HL-60 (cell line): Measurements from ENCODE around the gene KAT6B.
A peak's percentile ranks its signal among the peaks of the same experiment; 100 is the strongest.

ENCODE experiments used
- DNase-seq, 2 experiments: peaks; one replicate each; pipeline ENCODE4 v3.0.0-alpha.2; 2010 to 2020; ENCODE audit warnings: low read depth in 1 of 2, low spot score in 1 of 2
- H3K27ac ChIP-seq: fragments of 250-450 bp; sonication (Bioruptor Pico); replicated peaks from 2 replicates; pipeline ENCODE4 v1.5.1; 2020; ENCODE audit warnings: mild to moderate bottlenecking, moderate library complexity
- H3K27me3 ChIP-seq: fragments of 250-450 bp; sonication (Bioruptor Pico); 2 replicates; pipeline ENCODE4 v1.5.1; 2021; ENCODE audit warnings: mild to moderate bottlenecking, moderate library complexity; ENCODE audit not compliant: insufficient read depth, poor library complexity, severe bottlenecking
- H3K4me3 ChIP-seq: replicated peaks from 2 replicates; pipeline ENCODE4 v1.5.1; 2011; ENCODE audit warnings: mild to moderate bottlenecking, control low read depth, low read length; ENCODE audit not compliant: insufficient read depth
- GABPA ChIP-seq: IDR thresholded peaks from 2 replicates; pipeline ENCODE4 v1.6.1; 2012; ENCODE audit warnings: low read depth
- POLR2AphosphoS5 ChIP-seq: IDR thresholded peaks from 2 replicates; pipeline ENCODE4 v1.6.1; 2012; ENCODE audit warnings: low read depth
- SPI1 ChIP-seq: IDR thresholded peaks from 2 replicates; pipeline ENCODE4 v1.6.1; 2012; ENCODE audit warnings: low read depth, mild to moderate bottlenecking, borderline replicate concordance
- TF ChIP-seq, protein P1 (sequence below): IDR thresholded peaks from one replicate; pipeline ENCODE4 v1.5.1; 2011; ENCODE audit warnings: low read length, control low read depth, inconsistent platforms; ENCODE audit not compliant: insufficient read depth
- TF ChIP-seq, protein P2 (sequence below): IDR thresholded peaks from 2 replicates; pipeline ENCODE4 v1.6.1; 2012; ENCODE audit warnings: low read depth; ENCODE audit not compliant: insufficient replicate concordance

Gene KAT6B

DNA sequence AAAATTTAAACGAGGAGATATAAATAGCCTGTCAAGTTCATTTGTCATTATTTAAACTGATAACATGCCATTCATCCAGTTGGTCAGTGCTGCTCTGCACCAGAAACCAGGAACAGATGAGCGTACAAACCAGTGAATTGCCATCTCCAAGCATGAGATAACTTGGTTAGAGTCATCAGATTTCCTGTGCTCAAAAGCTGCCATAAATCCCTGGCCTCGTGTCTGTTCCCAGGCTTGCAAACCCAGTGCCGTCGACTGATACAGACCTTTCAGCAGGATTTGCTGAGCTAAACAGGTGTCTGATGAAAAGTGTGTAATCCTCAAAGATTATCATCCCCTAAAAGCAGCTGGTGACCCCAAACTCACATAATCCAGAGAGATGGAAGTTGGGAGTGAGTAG, 189.0 kb downstream of the KAT6B start:
- Histone ChIP-seq H3K27ac (no peak overlapping the region), H3K27me3 (no peaks in the 10 kb centered on the region), H3K4me3 (no peak overlapping the region)
- no peak for DNase-seq
- no peak for TF ChIP-seq SPI1

DNA sequence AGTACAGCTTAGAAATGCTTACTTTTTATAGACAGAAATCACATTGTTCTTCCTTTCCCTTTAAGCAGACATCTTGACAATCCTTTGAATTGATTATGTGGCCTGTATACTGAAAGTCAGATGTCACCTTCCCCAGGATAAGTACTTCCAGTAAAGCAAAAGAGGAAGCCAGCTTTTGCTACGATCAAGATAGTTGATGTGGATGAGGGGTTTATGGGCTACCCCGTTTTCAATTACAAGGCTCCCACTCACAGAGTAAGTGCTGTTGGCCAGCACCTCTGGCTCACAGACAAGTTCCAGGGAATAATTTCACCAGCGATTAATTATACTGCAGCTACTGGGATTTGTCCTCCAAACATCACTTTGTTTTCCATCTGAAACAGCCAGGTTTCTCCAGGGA, 189.9 kb downstream of the KAT6B start:
- DNase-seq: no peak
- Histone ChIP-seq H3K27ac (no peak overlapping the region), H3K27me3 (no peaks in the 10 kb centered on the region), H3K4me3 (no peak overlapping the region)
- TF ChIP-seq POLR2AphosphoS5: no peak
- TF ChIP-seq, protein P1, sequence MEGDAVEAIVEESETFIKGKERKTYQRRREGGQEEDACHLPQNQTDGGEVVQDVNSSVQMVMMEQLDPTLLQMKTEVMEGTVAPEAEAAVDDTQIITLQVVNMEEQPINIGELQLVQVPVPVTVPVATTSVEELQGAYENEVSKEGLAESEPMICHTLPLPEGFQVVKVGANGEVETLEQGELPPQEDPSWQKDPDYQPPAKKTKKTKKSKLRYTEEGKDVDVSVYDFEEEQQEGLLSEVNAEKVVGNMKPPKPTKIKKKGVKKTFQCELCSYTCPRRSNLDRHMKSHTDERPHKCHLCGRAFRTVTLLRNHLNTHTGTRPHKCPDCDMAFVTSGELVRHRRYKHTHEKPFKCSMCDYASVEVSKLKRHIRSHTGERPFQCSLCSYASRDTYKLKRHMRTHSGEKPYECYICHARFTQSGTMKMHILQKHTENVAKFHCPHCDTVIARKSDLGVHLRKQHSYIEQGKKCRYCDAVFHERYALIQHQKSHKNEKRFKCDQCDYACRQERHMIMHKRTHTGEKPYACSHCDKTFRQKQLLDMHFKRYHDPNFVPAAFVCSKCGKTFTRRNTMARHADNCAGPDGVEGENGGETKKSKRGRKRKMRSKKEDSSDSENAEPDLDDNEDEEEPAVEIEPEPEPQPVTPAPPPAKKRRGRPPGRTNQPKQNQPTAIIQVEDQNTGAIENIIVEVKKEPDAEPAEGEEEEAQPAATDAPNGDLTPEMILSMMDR: no peak
- TF ChIP-seq, protein P2, sequence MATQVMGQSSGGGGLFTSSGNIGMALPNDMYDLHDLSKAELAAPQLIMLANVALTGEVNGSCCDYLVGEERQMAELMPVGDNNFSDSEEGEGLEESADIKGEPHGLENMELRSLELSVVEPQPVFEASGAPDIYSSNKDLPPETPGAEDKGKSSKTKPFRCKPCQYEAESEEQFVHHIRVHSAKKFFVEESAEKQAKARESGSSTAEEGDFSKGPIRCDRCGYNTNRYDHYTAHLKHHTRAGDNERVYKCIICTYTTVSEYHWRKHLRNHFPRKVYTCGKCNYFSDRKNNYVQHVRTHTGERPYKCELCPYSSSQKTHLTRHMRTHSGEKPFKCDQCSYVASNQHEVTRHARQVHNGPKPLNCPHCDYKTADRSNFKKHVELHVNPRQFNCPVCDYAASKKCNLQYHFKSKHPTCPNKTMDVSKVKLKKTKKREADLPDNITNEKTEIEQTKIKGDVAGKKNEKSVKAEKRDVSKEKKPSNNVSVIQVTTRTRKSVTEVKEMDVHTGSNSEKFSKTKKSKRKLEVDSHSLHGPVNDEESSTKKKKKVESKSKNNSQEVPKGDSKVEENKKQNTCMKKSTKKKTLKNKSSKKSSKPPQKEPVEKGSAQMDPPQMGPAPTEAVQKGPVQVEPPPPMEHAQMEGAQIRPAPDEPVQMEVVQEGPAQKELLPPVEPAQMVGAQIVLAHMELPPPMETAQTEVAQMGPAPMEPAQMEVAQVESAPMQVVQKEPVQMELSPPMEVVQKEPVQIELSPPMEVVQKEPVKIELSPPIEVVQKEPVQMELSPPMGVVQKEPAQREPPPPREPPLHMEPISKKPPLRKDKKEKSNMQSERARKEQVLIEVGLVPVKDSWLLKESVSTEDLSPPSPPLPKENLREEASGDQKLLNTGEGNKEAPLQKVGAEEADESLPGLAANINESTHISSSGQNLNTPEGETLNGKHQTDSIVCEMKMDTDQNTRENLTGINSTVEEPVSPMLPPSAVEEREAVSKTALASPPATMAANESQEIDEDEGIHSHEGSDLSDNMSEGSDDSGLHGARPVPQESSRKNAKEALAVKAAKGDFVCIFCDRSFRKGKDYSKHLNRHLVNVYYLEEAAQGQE: no peak
- no peak for TF ChIP-seq GABPA
- no peak for TF ChIP-seq SPI1

DNA sequence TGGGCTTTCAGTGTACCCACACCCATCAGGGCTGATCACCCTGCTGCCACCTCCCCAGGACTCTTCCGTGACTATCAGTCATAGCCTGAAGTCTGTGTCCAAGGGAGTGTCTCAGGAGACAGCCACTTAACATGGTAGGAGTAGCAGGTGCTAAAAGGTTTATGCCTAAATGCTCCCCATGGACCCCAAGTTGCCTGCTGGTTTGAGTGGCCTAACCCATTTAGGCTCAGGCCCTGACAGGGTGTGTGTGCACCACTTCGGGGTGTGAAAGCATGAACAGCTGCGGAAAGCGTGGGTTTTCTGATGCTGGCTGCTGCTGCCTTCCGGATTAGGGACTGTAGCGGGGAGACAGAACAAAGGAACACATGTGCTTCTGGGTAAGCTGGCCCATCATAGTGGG, 191.9 kb downstream of the KAT6B start:
- H3K4me3 ChIP-seq: no peak overlapping the region
- TF ChIP-seq GABPA: no peak
- TF ChIP-seq, protein P2: no peak
- H3K27me3 ChIP-seq: no peaks in the 10 kb centered on the region
- DNase-seq: no peak
- H3K27ac ChIP-seq: no peak overlapping the region

DNA sequence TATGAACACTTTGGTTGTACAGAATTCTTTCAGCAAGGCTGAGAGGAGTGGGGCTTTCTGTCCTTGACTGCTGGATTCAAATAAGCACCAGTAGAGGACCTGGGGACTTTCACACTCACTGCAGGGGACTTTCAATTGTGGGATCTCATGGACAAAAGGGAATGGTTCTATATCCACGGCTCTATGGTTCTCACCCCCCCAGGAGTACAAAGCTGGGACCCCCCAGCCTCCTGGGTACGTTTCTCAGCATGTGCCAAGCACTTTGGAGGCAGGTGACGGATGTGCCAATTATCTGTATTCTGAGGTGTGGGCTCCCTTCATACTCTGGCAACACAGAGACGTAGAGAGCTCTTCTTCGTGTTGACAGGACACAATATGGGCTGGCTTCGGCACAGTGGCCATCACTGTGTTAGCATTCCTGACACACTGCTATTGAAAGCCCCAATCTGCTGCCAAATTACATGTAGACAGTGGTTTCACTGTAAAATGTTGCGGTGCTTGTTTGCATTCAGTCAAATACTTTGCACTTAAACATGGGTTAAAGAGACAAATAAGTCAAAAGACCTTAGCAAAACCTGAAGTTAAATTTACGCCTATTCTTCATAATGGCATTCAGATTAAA, 192.4 kb downstream of the KAT6B start:
- H3K27ac ChIP-seq: no peak overlapping the region
- TF ChIP-seq GABPA (no peak), POLR2AphosphoS5 (no peak)
- no peak for DNase-seq
- no peak overlapping the region for H3K4me3 ChIP-seq
- no peaks in the 10 kb centered on the region for H3K27me3 ChIP-seq

GRCh38 chr10:75019370-75019769, 193.0 kb downstream of the KAT6B start:
- TF ChIP-seq, protein P2: no peak
- TF ChIP-seq, protein P1: no peak
- no peak for TF ChIP-seq SPI1
- Histone ChIP-seq H3K27ac (no peak overlapping the region), H3K27me3 (no peaks in the 10 kb centered on the region), H3K4me3 (no peak overlapping the region)
- peak in 1 of 2 experiments; percentile 26 for DNase-seq
